Measurements from ENCODE around the gene SRRM3. TPM values are rescaled to one million over a fixed set of nuclear protein-coding genes. Genes with fewer than 3 reads are reported as not detected.

Gene SRRM3
- total RNA-seq, 1 donor from 2014 or later, result 1.4 TPM

DNA sequence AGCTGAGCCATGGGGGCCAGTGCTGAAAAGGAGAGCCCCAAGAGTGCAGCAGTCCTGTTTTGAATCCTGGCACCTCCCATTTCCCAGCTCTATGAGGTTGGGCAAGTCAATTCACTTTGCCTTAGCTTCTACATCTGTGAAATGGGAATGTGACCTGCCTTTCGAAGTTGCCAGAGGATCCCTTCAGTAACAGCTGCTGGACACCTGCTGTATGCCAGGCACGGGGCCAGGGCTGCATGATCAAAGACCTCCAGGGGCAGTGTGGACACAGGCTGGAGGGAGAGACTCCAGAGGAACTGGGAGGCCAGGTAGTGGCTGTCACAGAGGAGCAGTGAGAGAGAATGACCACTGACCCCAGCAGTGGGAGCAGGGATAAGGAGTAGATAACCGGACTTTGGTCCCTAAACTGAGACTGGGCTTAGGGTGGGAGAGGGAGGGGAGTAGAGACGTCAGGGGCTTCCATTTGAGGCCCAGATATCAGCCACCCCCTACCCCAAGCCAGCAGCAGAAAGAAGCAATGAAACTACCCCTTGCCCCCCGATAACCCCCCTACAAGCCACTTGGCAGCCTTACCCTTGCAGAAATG is 45.2 kb downstream of the SRRM3 start:
- TF ChIP-seq, protein P1, sequence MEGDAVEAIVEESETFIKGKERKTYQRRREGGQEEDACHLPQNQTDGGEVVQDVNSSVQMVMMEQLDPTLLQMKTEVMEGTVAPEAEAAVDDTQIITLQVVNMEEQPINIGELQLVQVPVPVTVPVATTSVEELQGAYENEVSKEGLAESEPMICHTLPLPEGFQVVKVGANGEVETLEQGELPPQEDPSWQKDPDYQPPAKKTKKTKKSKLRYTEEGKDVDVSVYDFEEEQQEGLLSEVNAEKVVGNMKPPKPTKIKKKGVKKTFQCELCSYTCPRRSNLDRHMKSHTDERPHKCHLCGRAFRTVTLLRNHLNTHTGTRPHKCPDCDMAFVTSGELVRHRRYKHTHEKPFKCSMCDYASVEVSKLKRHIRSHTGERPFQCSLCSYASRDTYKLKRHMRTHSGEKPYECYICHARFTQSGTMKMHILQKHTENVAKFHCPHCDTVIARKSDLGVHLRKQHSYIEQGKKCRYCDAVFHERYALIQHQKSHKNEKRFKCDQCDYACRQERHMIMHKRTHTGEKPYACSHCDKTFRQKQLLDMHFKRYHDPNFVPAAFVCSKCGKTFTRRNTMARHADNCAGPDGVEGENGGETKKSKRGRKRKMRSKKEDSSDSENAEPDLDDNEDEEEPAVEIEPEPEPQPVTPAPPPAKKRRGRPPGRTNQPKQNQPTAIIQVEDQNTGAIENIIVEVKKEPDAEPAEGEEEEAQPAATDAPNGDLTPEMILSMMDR (IDR thresholded peaks at IDR 0.05), result no peak
- no peak overlapping the region for H3K27ac Mint-ChIP-seq (ENCODE audit: unreplicated experiment)
- H3K9me3 Mint-ChIP-seq (ENCODE audit: low read depth), result peaks cover under 1% of the 10 kb centered on the region
- peaks cover 23% of the 10 kb centered on the region for H3K27me3 Mint-ChIP-seq (ENCODE audit: low read depth)
- H3K36me3 Mint-ChIP-seq (ENCODE audit: low read depth), result no peaks in the 10 kb centered on the region
- no peak for DNase-seq (ENCODE audit: low spot score)
- no peak overlapping the region for H3K4me3 Mint-ChIP-seq (ENCODE audit: unreplicated experiment)
- no peaks in the 10 kb centered on the region for H3K4me1 Mint-ChIP-seq (ENCODE audit: low read depth)

GRCh38 chr7:76247938-76248337 is 46.2 kb downstream of the SRRM3 start:
- Mint-ChIP-seq H3K4me1 (ENCODE audit: low read depth) (no peaks in the 10 kb centered on the region), H3K9me3 (ENCODE audit: low read depth) (no peaks in the 10 kb centered on the region), H3K27ac (ENCODE audit: unreplicated experiment) (no peak overlapping the region), H3K4me3 (ENCODE audit: unreplicated experiment) (no peak overlapping the region), H3K27me3 (ENCODE audit: low read depth) (peaks cover 21% of the 10 kb centered on the region), H3K36me3 (ENCODE audit: low read depth) (no peaks in the 10 kb centered on the region)
- TF ChIP-seq, protein P1 (IDR thresholded peaks at IDR 0.05), result no peak
- DNase-seq (ENCODE audit: low spot score), result no peak

GRCh38 chr7:76252021-76252420 is 50.3 kb downstream of the SRRM3 start:
- no peaks in the 10 kb centered on the region for H3K9me3 Mint-ChIP-seq (ENCODE audit: low read depth)
- no peak overlapping the region for H3K27ac Mint-ChIP-seq (ENCODE audit: unreplicated experiment)
- no peaks in the 10 kb centered on the region for H3K4me1 Mint-ChIP-seq (ENCODE audit: low read depth)
- H3K27me3 Mint-ChIP-seq (ENCODE audit: low read depth), result peaks cover 14% of the 10 kb centered on the region
- DNase-seq (ENCODE audit: low spot score), result no peak
- no peak overlapping the region for H3K4me3 Mint-ChIP-seq (ENCODE audit: unreplicated experiment)
- H3K36me3 Mint-ChIP-seq (ENCODE audit: low read depth), result no peaks in the 10 kb centered on the region
- TF ChIP-seq, protein P1 (IDR thresholded peaks at IDR 0.05), result no peak

DNA sequence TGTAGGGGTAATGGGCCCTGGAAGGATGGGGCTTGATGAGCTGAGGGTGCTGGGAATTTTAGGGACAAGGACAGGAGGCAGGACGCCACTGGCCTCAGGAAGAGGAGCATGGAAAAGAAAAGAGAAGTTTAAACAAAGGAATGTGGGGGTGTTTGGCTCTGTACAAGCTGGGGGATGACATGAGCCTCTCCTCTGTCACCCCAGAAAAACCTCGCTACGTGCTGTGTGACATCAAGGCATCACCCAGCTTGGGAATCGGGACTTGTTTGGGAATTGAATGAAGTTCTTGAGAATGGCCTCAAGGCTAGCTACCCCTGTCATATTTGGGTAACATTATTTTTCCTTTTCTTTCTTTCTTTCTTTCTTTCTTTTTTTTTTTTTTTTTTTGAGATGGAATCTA is 53.1 kb downstream of the SRRM3 start:
- no peak overlapping the region for H3K27ac Mint-ChIP-seq (ENCODE audit: unreplicated experiment)
- no peaks in the 10 kb centered on the region for H3K36me3 Mint-ChIP-seq (ENCODE audit: low read depth)
- no peak for DNase-seq (ENCODE audit: low spot score)
- TF ChIP-seq, protein P1 (IDR thresholded peaks at IDR 0.05), result no peak
- H3K4me3 Mint-ChIP-seq (ENCODE audit: unreplicated experiment), result no peak overlapping the region
- no peaks in the 10 kb centered on the region for H3K9me3 Mint-ChIP-seq (ENCODE audit: low read depth)
- H3K27me3 Mint-ChIP-seq (ENCODE audit: low read depth), result peaks cover 15% of the 10 kb centered on the region
- no peaks in the 10 kb centered on the region for H3K4me1 Mint-ChIP-seq (ENCODE audit: low read depth)

- DNase-seq (ENCODE audit: low spot score), result no peak
- Mint-ChIP-seq H3K9me3 (ENCODE audit: low read depth) (no peaks in the 10 kb centered on the region), H3K27me3 (ENCODE audit: low read depth) (peaks cover 15% of the 10 kb centered on the region), H3K27ac (ENCODE audit: unreplicated experiment) (peak overlapping the region; percentile 41), H3K4me1 (ENCODE audit: low read depth) (no peaks in the 10 kb centered on the region), H3K4me3 (ENCODE audit: unreplicated experiment) (no peak overlapping the region), H3K36me3 (ENCODE audit: low read depth) (no peaks in the 10 kb centered on the region)
- TF ChIP-seq, protein P1 (IDR thresholded peaks at IDR 0.05), result no peak
Measured at GRCh38 chr7:76257973-76258372, 56.3 kb downstream of the SRRM3 start.
